H1 (cell line): ENCODE results near the gene TSHZ2.

Experiments used
- CBX5 ChIP-seq: fragments of 300-800, 300-1000 bp; sonication (generic); IDR thresholded peaks from 2 replicates; pipeline ENCODE4 v1.7.1; 2016; ENCODE audit warnings: antibody characterized with exemption, low read length, low read depth
- CTCF ChIP-seq, 3 experiments: IDR thresholded peaks; 1 replicate in 2 of 3; 2 replicates in 1 of 3; pipeline versions ENCODE4 v1.5.1 to v1.6.1; 2011; ENCODE audit warnings: low read length in 3 of 3, mild to moderate bottlenecking in 3 of 3, inconsistent platforms in 2 of 3, low read depth in 1 of 3, moderate library complexity in 1 of 3; ENCODE audit not compliant: insufficient read depth in 1 of 3; ENCODE audit errors: control extremely low read depth in 1 of 3
- MAFK ChIP-seq: IDR thresholded peaks from 2 replicates; pipeline ENCODE4 v1.6.1; 2012; ENCODE audit warnings: low read depth, mild to moderate bottlenecking, improper control_type of control experiment, low read length
- MAX ChIP-seq: IDR thresholded peaks from 2 replicates; pipeline ENCODE4 v1.6.1; 2012; ENCODE audit warnings: inconsistent platforms
- RNF2 ChIP-seq: fragments of 200-900, 300-1000 bp; sonication (generic); IDR thresholded peaks from 2 replicates; pipeline ENCODE4 v1.7.1; 2016; ENCODE audit warnings: borderline replicate concordance, low read depth, mild to moderate bottlenecking, antibody characterized with exemption, low read length; ENCODE audit not compliant: poor library complexity, severe bottlenecking; ENCODE audit errors: missing control alignments
- SRF ChIP-seq: IDR thresholded peaks from 2 replicates; pipeline ENCODE4 v1.6.1; 2011; ENCODE audit warnings: mild to moderate bottlenecking, low read depth, low read length, moderate library complexity
- TAF1 ChIP-seq: IDR thresholded peaks from 2 replicates; pipeline ENCODE4 v1.6.1; 2011; ENCODE audit warnings: mild to moderate bottlenecking, low read depth, low read length
- USF2 ChIP-seq: IDR thresholded peaks from 2 replicates; pipeline ENCODE4 v1.6.1; 2011; ENCODE audit warnings: low read length, improper control_type of control experiment

GRCh38 chr20:53154540-53154939, 182.4 kb downstream of the TSHZ2 start:
- TF ChIP-seq CTCF (IDR thresholded peaks at IDR 0.05; ENCODE audit: control extremely low read depth in 1 of 3, insufficient read depth in 1 of 3, low read depth in 1 of 3, low read length in 3 of 3) (no peak), SRF (no peak), USF2 (no peak), MAX (no peak), MAFK (no peak), TAF1 (no peak), RNF2 (no peak), CBX5 (no peak)
